ENCODE results near the gene TRIM44.
"Not testable (repeated sequence)": the region's sequence is repeated elsewhere in the genome, so short reads cannot be mapped to it uniquely, and the experiment has no call there.

The TRIM44 gene

GRCh38 chr11:35633827-35634423 lies 28.6 kb upstream of the TRIM44 start:
- no peak for DNase-seq

GRCh38 chr11:35635933-35636332 lies 26.6 kb upstream of the TRIM44 start:
- no peak for DNase-seq

- no peak for DNase-seq
These were observed 22.9 kb upstream of the TRIM44 start for GRCh38 chr11:35639591-35640179.

- no peak for DNase-seq
These were observed 21.2 kb upstream of the TRIM44 start for GRCh38 chr11:35641171-35641897.

GRCh38 chr11:35641964-35642363 lies 20.6 kb upstream of the TRIM44 start:
- DNase-seq = no peak

GRCh38 chr11:35647421-35648093 lies 15.0 kb upstream of the TRIM44 start:
- no peak for DNase-seq

GRCh38 chr11:35650006-35650405 lies 12.6 kb upstream of the TRIM44 start:
- peak in 1 of 2 donors; percentile 6 for DNase-seq

- no peak for DNase-seq
These were observed 12.1 kb upstream of the TRIM44 start for GRCh38 chr11:35650467-35650866.

GRCh38 chr11:35651263-35651662 lies 11.3 kb upstream of the TRIM44 start:
- DNase-seq = no peak

- DNase-seq = not testable (repeated sequence)
These were observed 9.8 kb upstream of the TRIM44 start for GRCh38 chr11:35652786-35653185.

GRCh38 chr11:35654711-35655110 lies 7.9 kb upstream of the TRIM44 start:
- DNase-seq = no peak

- no peak for DNase-seq
These were observed 7.3 kb upstream of the TRIM44 start for GRCh38 chr11:35655254-35655653.

GRCh38 chr11:35655856-35656255 lies 6.7 kb upstream of the TRIM44 start:
- DNase-seq = no peak

- DNase-seq = no peak
These were observed 4.3 kb upstream of the TRIM44 start for GRCh38 chr11:35658020-35658948.

GRCh38 chr11:35661534-35661933 lies 1.0 kb upstream of the TRIM44 start:
- DNase-seq = no peak

- no peak for DNase-seq
These were observed 420 bp upstream of the TRIM44 start for GRCh38 chr11:35662061-35662648.

GRCh38 chr11:35663408-35663702 lies 780 bp downstream of the TRIM44 start:
- DNase-seq = no peak

GRCh38 chr11:35664977-35665441 lies 2.4 kb downstream of the TRIM44 start:
- no peak for DNase-seq

- no peak for DNase-seq
These were observed 4.7 kb downstream of the TRIM44 start for GRCh38 chr11:35667257-35667656.

- DNase-seq = not testable (repeated sequence)
These were observed 5.8 kb downstream of the TRIM44 start for GRCh38 chr11:35668350-35668749.

- DNase-seq = no peak
These were observed 9.0 kb downstream of the TRIM44 start for GRCh38 chr11:35671396-35672127.

- no peak for DNase-seq
These were observed 10.0 kb downstream of the TRIM44 start for GRCh38 chr11:35672608-35673007.

Measured in stimulated activated CD4-positive, alpha-beta T cell treated with anti-CD3 and anti-CD28 coated beads, Interleukin-2, amount 100 ng/mL, for 48 hours (primary cell).